HL-60 (cell line): Measurements from ENCODE around the gene ENPP6.

Source experiments
- DNase-seq, 2 experiments: peaks; one replicate each; pipeline ENCODE4 v3.0.0-alpha.2; 2010 to 2020; ENCODE audit warnings: low read depth in 1 of 2, low spot score in 1 of 2
- H3K27ac ChIP-seq: fragments of 250-450 bp; sonication (Bioruptor Pico); replicated peaks from 2 replicates; pipeline ENCODE4 v1.5.1; 2020; ENCODE audit warnings: mild to moderate bottlenecking, moderate library complexity
- H3K27me3 ChIP-seq: fragments of 250-450 bp; sonication (Bioruptor Pico); 2 replicates; pipeline ENCODE4 v1.5.1; 2021; ENCODE audit warnings: mild to moderate bottlenecking, moderate library complexity; ENCODE audit not compliant: insufficient read depth, poor library complexity, severe bottlenecking
- H3K4me3 ChIP-seq: replicated peaks from 2 replicates; pipeline ENCODE4 v1.5.1; 2011; ENCODE audit warnings: mild to moderate bottlenecking, control low read depth, low read length; ENCODE audit not compliant: insufficient read depth
- CTCF ChIP-seq: IDR thresholded peaks from one replicate; pipeline ENCODE4 v1.5.1; 2011; ENCODE audit warnings: low read length, control low read depth, inconsistent platforms; ENCODE audit not compliant: insufficient read depth
- GABPA ChIP-seq: IDR thresholded peaks from 2 replicates; pipeline ENCODE4 v1.6.1; 2012; ENCODE audit warnings: low read depth
- POLR2AphosphoS5 ChIP-seq: IDR thresholded peaks from 2 replicates; pipeline ENCODE4 v1.6.1; 2012; ENCODE audit warnings: low read depth
- REST ChIP-seq: IDR thresholded peaks from 2 replicates; pipeline ENCODE4 v1.6.1; 2012; ENCODE audit warnings: low read depth; ENCODE audit not compliant: insufficient replicate concordance
- SPI1 ChIP-seq: IDR thresholded peaks from 2 replicates; pipeline ENCODE4 v1.6.1; 2012; ENCODE audit warnings: low read depth, mild to moderate bottlenecking, borderline replicate concordance

ENPP6 gene

DNA sequence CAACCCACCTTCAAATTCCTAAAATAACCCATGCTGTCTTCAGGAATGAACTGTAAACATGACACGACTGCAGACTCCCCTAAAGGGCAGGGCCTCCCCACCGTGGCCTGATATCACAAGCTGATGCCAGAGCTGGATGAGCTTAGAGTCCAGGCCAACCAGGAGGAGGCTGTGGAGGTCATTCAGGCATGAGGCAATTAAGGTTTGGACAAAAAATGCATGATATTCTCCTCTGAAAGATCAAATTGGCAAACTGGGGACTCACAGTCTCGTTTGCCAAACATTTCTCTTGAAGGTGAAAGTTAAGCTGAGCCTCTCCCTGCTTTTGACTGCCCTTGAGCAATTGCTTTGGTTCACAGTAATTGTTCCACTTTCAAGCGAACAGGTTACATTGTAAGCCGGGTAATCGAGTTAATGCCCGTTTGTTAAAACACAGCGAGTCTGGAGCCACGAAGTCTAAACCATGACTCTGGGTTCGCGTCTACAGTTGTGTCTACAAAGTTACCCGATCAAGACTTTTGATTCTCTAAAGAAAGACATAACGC is 105.6 kb downstream of the ENPP6 start:
- H3K27ac ChIP-seq, result no peak overlapping the region
- TF ChIP-seq POLR2AphosphoS5 (no peak), REST (no peak), CTCF (no peak), SPI1 (no peak), GABPA (no peak)
- no peak overlapping the region for H3K4me3 ChIP-seq
- no peaks in the 10 kb centered on the region for H3K27me3 ChIP-seq
- no peak for DNase-seq

DNA sequence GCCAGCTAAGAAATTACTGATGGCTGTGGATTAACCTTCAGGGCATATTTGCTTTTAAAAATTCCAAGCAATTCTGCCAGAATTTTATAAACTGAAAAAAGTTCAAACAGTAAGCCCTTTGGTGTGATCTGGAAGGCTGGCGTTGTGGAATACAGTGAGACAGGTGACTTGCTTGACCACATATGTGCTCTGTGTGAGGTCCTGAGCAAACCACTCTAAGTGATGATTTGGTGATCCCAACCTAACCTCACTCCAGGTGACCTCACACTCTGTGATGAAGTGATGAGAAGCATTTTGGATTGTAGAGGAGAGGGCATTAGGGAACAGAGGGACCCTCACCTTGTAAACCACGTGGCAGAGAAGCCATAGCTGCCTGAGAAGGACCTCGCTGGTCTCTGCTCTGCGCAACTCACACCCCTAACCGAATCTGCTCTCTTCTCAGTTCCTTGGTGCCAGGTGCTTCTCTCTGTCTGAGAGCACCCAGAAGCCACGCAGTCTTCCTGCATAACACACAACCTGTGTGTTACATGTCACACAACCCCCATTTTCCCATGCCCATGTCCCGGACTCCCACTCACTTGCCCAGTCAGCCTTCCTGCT is 106.3 kb downstream of the ENPP6 start:
- H3K27me3 ChIP-seq, result no peaks in the 10 kb centered on the region
- H3K4me3 ChIP-seq, result no peak overlapping the region
- no peak overlapping the region for H3K27ac ChIP-seq
- DNase-seq, result no peak
- TF ChIP-seq SPI1, result no peak
- no peak for TF ChIP-seq GABPA
- TF ChIP-seq POLR2AphosphoS5, result no peak
- no peak for TF ChIP-seq REST
- no peak for TF ChIP-seq CTCF

DNA sequence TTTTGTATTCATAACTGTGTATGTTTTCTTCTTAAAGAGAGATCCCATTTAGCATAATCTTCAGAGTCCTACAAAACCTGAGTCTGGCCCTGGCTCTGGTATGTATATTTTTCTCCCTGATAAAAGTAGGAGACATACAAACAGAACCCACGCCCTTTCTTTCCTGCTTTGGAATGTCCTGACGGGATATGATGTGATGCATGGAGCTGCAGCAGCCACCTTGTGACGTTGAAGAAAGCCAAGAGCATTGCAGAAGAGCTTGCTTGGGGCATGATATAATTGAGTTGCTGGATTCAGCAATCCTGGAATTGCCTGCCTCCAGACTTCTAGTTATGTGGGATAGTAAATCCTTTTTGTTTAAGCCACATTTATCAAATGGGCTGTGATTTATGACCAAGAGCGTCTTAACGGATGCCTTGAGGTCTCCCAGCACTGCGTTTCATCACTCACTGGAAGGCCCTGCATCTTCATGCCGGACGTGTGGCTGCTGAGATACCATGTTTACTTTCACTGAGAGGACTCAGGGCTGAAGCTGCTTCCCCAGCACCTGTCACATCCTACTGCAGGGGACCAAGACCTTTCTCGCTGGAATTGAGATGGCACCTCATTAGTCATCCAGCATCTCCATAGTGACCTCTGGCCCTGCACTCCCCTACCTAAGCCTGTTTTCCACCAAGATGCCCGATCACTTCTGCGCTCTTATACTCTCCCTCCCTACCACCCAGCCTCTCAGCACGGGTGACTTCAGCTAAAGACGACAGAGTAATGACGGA is 107.0 kb downstream of the ENPP6 start:
- DNase-seq, result no peak
- no peaks in the 10 kb centered on the region for H3K27me3 ChIP-seq
- H3K27ac ChIP-seq, result no peak overlapping the region
- no peak for TF ChIP-seq REST
- H3K4me3 ChIP-seq, result no peak overlapping the region
